Germinal center (tissue), 1 donor: ENCODE data around the gene KREMEN1.
"Not testable (repeated sequence)": the region's sequence is repeated elsewhere in the genome, so short reads cannot be mapped to it uniquely, and the experiment has no call there.

Experiments
- DNase-seq: peaks from one replicate; pipeline ENCODE4 v3.0.0; 2012; ENCODE audit warnings: mixed read lengths, low spot score

KREMEN1 gene

DNA sequence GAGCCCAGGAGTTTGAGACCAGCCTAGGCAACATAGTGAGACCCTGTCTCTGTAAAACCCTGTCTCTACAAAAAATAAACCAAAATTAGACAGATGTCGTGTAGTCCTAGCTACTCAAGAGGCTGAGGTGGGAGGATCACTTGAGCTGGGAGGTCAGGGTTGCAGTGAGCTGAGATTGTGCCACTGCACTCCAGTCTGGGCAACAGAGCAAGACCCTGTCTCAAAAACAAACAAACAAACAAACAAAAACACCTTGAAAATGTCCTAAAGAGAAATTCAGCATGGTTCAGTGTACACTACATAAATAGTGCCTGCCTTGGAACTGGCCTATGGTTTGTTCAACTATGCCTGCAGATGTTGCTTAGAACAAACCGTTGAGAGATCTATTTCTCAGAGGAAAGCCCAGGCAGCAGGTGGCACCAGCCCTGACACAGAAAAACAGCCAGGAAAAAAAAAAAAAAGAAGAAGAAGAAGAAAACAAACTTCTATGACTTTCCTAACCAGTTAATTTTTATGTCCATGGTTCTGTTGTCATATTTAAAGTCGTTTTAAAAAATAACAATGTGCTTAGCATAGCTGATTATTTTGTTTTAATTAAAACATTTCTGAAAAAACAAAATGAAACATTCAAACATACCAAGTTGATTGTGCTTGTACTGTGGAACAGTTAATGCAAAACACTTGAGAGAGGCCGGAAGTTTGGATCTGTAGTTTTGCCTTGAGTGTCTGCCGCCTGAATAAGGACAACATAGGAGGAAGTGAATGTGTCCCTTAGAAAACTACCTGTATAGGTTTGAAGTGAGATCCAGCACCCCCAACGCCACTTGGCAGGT lies 5.4 kb downstream of the KREMEN1 start:
- DNase-seq, result no peak

DNA sequence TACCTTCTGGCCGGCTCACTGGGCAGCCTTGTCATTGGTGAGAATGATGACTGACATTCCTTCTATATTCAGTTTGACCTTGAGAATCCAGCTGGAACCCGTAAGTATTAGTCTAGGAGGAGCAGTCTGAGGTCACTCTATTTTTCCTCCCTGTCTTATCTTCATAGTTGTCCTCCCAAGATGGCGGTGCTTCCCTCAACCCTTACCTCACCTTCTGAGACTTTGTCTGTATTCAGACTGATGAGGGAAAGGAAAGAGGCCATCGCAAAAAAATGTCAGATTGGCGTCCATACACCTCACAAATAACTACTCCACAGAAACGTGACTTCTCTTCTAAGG lies 6.0 kb downstream of the KREMEN1 start:
- no peak for DNase-seq

DNA sequence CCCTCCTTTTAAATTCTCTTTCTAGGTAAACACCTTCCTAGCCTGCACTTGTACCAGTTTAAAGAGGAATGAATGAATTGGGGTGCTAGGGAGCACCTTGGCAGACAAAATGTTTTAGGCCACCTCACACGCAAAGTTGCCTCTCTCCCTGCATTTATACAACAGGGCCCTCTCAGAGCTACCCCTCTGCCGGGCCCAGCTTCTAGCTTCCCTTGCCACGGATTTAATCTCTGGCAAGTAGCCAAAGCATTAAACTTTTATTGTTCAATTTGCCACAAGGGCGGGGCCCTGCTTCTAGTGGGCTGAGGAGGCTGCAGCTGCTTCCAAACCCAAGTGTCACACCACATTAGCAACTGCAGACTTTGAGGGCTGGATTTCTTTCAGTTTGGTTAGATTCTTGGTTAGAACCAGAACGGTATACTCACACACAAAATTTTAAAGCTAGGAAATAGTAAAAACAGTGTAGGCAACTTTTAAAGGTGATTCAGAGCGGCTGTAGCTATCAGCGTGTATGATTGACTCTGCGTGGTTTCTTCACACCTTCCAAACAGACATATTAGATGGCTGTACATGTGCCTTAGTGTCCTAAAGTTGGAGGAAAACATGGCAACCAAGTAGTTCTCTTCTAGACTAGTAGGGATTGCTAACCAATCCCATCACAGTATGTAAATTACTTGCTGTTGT lies 6.5 kb downstream of the KREMEN1 start:
- DNase-seq, result no peak

DNA sequence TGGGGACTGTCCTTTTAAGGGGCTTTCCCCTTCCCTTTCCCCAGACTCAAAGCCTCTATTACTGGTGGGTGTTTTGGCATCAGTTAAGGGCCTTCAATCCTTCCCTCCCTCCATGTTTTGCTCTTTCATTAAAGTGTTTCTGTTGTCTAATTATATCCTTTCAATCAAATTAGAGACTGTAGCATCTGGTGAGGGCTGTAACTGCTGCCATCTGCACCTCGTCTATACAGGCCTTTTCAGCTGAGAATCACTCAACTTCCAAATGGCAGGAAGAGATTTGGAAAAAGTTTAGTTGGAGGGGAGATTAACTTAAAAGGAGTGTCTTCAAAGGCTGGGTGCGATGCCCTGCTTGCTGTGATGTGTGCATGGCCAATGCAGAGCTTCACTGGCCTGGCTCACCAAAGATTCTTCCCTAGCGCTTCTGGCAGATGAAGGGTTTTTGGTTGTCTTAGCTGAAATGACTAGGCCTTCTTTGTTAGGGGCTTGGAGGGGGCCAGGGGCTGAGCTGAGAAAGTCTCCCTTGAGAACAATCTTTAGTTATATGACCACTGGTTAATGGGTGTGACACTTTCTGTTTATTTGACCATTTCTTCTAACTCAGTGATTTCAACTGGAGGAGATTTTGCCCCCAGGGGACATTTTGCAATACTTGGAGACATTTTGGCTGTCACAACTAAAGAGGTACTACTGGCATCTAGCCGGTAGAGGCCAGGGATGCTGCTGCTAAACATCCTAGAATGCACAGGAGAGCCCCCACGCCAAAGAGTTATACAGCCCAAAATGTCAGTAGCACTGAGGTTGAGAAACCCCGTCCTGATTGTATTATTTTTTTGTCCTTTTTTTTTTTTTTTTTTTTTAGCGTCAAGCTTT lies 7.5 kb downstream of the KREMEN1 start:
- no peak for DNase-seq

DNA sequence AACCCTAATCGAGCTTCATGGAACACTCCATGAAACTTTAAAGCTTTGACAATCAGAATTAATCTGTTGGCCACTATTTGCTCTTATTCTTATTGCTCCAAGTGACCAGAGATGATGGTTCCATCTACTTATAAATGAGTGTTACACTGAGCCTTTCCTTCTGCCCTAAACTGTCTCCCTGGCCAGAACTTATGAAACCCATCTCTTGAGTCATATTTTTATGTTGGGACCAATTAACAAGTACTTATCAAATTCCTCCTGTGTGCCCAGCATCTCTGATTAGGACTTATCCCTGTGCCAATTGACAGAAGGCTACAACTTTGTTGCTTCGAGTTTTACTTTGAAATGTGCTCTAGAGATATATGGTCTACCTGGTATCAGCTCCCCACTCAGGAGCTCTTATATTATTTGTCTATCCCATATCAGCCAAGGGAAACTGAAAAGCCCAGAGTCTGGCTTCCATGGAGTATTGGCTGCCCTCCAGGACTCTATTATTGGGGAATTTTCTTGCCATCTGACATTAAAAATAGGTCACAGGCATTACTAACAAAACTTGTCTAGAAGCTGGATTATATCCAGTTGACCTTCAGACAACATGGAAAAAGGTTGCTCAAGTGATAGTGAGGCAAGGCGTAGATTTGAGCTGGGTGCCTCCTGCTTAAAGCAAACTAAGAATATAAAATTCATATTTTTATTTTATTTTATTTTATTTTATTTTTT lies 8.8 kb downstream of the KREMEN1 start:
- no peak for DNase-seq

DNA sequence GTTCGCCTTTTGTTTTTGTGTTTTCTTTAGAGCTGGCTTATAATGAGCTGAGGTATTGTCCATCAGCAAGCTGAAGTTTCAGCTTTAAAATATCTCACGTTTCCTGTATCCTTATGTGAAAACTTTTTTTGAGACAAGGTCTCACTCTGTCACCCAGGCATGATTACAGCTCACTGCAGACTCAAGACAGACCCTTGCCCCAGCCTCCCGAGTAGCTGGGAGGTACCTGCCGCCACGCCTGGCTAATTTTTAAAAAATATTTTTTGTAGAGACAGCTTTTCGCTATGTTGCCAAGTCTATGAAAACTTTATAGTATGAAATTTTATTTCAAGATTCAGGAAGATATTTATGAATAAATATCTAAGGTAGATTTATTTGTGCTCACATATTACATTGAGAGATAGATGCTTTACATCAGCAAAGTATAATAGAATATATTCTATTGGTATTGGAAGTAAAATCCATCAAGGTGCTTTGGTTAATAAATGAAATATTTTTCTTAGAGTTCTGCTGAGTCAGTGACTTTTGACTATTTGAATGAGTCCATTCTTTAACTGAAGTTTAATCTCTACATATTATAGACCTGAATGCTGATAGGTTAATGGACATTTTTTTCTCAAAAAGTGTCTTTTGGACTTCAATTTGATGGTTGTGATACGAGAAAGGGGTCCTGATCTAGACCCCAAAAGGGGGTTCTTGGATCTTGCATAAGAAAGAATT lies 10.2 kb downstream of the KREMEN1 start:
- DNase-seq, result no peak

DNA sequence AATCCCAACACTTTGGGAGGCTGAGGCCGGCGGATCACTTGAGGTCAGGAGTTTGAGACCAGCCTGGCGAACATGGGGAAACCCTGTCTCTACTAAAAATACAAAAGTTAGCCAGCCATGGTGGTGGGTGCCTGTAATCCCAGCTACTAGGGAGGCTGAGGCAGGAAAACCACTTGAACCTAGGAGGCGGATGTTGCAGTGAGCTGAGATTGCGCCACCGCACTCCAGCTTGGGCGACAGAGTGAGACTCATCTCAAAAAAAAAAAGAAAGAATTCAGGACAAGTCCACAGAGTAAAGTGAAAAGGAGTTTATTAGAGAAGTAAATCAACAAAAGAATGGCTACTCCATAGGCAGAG lies 10.7 kb downstream of the KREMEN1 start:
- not testable (repeated sequence) for DNase-seq

DNA sequence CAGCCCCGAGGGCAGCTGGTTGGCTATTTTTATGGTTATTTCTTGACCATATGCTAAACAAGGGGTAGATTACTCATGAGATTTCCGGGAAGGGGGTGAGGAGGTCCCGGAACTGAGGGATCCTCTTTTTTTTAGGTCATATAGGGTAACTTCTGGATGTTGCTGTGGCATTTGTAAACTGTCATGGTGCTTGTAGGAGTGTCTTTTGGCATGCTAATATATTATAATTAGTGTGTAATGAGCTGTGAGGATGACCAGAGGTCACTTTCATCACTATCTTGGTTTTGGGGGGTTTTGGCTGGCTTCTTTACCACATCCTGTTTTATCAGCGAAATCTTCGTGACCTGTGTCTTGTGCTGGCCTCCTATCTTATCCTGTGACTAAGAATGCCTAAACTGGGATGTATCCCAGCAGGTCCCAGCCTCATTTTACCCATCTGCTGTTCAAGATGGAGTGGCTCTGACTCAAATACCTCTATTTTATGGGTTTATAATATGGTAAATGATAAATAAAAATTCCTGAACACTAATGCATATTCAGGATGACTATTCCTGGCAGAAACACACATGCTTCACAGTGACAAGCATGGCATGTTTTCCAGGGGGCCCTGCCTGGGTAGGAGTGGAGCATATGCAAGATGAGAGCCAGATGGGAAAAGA lies 11.2 kb downstream of the KREMEN1 start:
- DNase-seq, result no peak

DNA sequence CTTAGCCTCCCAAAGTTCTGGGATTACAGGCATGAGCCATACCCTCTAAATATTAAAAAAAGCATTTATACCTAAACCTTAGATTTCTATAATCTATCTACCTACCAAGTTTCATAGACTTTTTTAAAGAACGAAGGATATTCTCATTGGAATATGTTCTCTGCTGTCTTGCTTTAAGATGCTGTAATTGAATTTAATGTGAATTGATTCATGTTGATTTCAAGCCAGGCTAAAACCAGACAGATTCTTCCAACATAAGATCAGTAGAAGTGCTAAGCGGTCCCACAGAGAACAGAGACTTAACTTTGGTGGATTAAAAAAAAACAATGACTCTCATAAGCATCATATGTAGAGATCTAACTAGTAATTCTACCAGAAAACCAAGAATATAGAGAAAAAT lies 14.2 kb downstream of the KREMEN1 start:
- no peak for DNase-seq

DNA sequence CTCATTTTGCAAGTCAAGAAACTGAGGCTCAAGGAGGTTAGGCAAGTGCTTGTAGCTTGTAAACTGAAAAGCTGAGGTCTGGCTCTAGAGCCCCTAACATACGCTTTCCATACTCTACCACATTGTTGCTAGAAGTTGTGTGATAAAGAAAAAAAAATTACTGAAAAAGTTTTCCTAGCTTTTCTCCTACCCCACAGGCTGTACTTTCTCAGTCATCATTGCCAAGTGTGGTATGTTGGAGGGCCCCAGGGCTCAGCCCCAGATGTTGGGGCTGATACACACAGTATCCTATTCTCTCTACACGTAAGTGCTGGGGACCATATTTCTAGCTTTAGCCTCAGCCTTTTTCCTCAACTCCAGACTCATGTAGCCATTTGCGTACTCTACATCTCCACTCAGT lies 16.0 kb downstream of the KREMEN1 start:
- DNase-seq, result no peak

DNA sequence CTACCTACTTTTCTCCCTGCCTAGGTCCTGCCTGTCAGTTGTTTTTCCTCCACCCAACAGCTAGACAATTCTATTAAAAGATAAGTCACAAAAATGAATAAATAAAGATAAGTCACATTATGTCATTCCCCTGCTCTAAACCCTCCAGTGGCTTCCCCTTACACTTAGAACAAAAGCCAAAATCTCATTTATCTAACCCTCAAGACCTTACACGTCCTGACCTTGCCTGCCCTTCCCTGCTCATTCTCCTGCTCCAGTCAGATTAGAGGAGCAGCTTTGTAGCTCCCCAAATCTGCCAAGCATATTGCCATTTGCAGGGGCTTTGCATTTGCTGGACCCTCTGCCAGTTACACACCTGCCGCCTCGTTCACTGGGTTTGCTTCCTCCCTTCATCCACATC lies 16.7 kb downstream of the KREMEN1 start:
- no peak for DNase-seq

DNA sequence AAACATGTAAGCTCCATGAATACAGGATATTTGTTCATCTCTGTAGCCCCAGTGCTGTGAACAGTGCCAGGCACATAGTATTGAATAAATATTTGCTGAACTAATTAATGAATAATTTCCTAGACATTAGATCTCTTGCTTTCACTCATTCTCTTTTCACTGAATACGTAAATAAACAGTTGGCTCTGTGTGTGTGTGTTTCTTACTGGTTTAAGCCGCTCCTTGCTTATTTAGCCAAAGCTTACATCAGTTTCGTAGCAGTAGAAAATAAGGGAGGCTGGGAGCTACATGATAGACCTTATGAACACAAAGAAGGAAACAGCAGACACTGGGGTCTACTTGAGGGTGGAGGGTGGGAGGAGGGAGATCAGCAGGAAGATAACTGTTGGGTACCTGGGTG lies 17.2 kb downstream of the KREMEN1 start:
- DNase-seq, result no peak

DNA sequence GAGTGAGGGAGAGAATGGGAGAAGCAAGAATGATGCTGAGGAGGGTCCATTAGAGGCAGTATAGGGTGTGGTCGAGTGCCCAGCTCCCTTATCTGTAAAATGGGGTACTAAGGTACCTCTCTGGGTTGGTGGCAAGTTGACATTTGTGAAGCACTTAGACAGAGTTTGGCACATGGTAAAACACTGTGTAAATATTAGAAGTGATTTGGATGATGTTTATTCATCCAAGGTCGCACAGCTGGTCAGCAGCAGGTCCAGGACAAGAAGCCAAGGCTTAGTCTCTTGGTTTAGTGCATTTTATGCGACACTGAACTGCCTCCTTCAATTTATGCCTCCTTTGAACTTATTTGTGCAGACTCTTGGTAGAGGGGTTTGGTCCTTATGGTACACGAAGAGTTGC lies 19.4 kb downstream of the KREMEN1 start:
- no peak for DNase-seq

DNA sequence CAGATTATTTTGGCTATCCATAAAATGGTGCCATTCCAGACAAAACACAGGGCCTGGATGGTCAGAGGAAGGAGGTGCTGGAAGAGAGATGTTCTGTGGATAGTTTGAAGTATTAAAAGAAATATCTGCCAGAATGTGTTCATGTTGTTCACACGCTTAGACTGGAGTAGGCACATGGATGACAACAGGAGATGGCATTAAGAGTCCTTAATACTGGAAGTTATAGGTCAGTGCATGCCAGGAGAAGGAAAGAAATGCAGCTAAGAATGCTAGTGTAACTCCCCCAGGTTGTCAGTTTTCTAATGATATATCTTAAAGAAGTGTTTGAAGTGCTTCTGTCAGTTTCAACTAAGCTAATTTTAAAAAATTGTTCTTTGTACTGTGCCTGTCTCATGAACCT lies 20.2 kb downstream of the KREMEN1 start:
- DNase-seq, result no peak

DNA sequence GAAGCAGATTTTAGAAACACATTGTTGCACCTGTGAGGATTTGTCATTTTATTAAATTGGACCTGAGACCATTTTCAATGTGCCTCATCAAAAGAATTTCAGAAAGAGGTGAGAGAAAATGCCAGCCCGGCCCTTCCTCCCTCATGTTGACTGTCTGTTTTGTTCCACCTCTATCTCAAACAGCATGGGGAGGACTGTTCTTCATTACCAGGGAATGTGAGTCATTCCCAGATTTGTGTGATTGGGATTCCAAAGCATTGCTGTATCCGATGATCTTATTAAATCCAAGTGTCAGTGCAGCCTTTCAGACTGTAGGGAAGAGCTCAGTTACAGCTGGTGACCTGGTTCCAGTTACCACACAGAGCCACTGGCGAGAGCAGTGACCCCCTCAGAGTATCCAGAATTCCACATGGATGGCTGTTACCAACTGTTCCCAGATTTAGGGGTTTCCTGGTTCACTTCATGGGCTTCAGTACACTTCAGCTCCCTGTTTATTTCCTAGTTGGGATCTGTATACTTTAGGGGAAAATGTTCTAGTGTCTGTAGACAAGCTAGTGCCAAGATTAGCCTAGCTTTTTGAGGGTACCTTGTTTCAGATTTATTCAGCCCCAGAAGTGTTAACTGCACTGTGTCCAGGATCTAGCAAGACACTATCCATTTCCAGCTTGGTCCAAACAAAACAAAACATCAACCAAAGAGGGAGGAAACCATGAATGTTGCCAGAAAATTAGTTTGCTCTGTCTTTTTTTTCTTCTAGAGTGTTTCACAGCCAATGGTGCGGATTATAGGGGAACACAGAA lies 20.9 kb downstream of the KREMEN1 start:
- DNase-seq, result no peak

DNA sequence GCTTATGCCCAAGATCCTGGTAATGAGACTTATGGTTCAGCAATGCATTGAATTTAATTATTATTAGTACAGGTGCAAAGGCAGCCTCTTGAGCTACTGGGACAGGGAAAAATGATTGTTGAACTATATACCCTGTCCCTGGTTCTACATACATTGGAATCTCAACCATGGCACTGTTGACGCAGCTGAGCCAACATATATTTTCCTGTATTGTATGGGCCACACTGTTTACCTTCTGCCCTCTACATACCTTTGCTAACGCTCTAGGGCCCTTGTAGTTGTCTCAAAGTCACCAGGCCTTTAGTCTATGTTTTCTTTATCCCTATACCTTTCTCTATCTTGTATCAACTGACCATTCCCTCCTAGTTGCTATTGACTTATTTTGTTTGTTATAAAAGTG lies 22.6 kb downstream of the KREMEN1 start:
- no peak for DNase-seq

DNA sequence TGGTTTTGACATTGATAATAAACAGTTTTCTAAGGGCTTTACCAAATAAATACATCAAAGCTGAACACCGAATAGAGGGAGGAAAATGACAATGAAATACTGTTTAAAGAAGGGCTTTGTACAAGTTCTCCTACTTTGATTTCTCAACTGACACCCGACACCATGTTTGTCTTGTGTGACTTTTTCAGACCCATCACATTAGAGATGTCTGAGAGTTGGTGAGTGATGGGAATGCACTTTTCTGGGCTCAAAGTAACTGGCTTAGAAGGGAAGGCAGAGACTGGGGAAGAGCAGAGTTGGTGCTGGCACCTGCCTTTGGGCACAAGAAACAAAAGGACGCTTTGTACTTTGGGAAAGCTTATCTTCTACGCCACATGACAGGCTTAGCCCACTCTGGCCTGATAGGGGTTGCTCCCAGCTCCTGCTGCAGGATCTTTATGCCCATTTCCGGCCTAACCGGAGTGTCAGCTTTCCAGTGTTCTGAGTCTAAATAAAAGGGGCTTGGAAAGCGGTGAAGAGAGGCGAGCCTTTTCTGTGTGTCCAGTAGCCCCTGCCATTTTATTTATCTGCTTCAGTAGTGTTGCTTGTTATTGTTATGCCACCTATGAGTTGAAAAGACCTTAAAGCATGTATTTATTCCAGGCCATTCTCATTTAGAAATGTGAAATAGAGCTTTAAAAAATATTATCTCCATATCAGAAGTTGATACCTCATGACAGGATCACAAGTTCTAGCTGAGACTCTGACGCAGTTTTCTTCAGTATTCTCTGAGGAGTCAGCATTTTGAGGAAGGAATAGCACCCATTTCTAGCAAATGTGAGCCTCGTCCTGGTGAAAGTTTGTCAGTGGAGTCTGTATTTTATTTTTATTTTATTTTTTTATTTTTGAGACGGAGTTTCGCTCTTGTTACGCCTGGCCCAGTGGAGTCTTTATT lies 24.2 kb downstream of the KREMEN1 start:
- DNase-seq, result no peak

DNA sequence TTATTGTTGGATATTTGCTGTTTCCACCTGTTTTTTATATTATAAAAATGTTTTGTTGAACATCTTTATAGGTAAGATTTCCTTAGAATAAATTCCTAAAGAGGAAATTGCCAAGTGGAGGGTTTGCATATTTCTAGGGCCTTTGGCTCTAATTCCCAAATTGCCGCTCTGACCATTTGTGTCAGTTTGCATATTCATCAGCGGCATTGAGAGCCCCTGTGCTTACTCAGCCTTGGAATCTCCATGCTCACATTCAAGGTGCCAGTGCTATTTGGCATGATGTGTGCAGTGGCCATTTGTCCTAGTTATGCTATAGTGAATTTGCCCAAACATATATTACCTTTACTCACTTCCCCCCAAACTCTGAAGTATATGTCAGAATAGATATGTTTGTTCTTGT lies 25.5 kb downstream of the KREMEN1 start:
- DNase-seq, result no peak

DNA sequence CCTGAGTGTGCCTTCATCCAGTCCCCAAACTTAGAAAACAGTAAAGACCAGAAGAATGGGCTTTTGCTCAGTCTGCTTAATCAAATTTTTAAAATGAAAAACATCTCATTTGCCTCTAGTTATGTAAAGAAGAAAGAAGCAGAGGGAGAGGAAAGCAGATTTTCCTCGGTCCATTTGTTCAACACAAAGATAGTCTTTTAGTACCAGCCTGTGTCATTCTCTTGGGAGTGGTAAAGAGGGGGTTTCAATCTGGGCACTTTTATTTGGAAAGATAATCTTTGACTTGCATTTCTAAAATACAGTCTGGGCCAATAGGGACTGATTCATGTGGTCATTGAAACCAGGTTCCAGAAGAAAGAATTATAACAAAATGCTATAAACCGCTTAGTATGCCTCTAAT lies 29.5 kb downstream of the KREMEN1 start:
- DNase-seq, result no peak
